Activated T-helper 17 cell treated with anti-CD3 and anti-CD28 coated beads, Interleukin-2, amount 50 U/mL, for 72 hours (primary cell): Measurements from ENCODE around the gene CGB3. TPM values are rescaled to one million over a fixed set of nuclear protein-coding genes. Genes with fewer than 3 reads are reported as not detected.
"Not testable (repeated sequence)": the region's sequence is repeated elsewhere in the genome, so short reads cannot be mapped to it uniquely, and the experiment has no call there.

Source experiments
- ATAC-seq: fragments of 150-1000 bp; cut with Tn5 transposase; replicated peaks from 2 replicates; pipeline ENCODE4 v1.10.0; 2021; ENCODE audit warnings: mild to moderate bottlenecking, moderate library complexity
- H3K27ac Mint-ChIP-seq: one replicate; pipeline ENCODE4 v1.8.0; 2022; ENCODE audit warnings: mixed read lengths
- H3K27me3 Mint-ChIP-seq: one replicate; pipeline ENCODE4 v1.8.0; 2022; ENCODE audit warnings: mixed read lengths
- H3K36me3 Mint-ChIP-seq: one replicate; pipeline ENCODE4 v1.8.0; 2022; ENCODE audit warnings: low read depth, mild to moderate bottlenecking, mixed read lengths
- H3K4me1 Mint-ChIP-seq: one replicate; pipeline ENCODE4 v1.8.0; 2022; ENCODE audit warnings: mixed read lengths
- H3K4me3 Mint-ChIP-seq: one replicate; pipeline ENCODE4 v1.8.0; 2022; ENCODE audit warnings: mild to moderate bottlenecking, mixed read lengths
- H3K9me3 Mint-ChIP-seq: one replicate; pipeline ENCODE4 v1.8.0; 2022; ENCODE audit warnings: mixed read lengths
- total RNA-seq, 2 donors: library from RNA; stranded (reverse); gene quantifications; one replicate each; pipeline ENCODE4 v1.2.3, GENCODE V29; 2022

Gene CGB3
- total RNA-seq, 2 donors from 2014 or later: not detected

- not testable (repeated sequence) for H3K27ac Mint-ChIP-seq, H3K9me3 Mint-ChIP-seq, ATAC-seq, H3K4me1 Mint-ChIP-seq, H3K36me3 Mint-ChIP-seq
- H3K4me3 Mint-ChIP-seq: peak overlapping the region; percentile 84
- peaks cover 27% of the 10 kb centered on the region for H3K27me3 Mint-ChIP-seq
Measured at GRCh38 chr19:49056902-49057596, 32.9 kb upstream of the CGB3 start.

- Mint-ChIP-seq H3K9me3 (no peaks in the 10 kb centered on the region), H3K27me3 (peaks cover 27% of the 10 kb centered on the region), H3K4me1 (peaks cover 8% of the 10 kb centered on the region), H3K27ac (no peak overlapping the region), H3K36me3 (no peaks in the 10 kb centered on the region), H3K4me3 (peak overlapping the region; percentile 84)
- peak; percentile 87 for ATAC-seq
Measured at GRCh38 chr19:49056101-49056901, 32.2 kb upstream of the CGB3 start.

- ATAC-seq, H3K27ac Mint-ChIP-seq, H3K27me3 Mint-ChIP-seq, H3K4me3 Mint-ChIP-seq, H3K4me1 Mint-ChIP-seq, H3K9me3 Mint-ChIP-seq, H3K36me3 Mint-ChIP-seq: not testable (repeated sequence)
Measured at GRCh38 chr19:49050376-49051033, 26.4 kb upstream of the CGB3 start.

GRCh38 chr19:49049834-49050233 is 25.7 kb upstream of the CGB3 start:
- not testable (repeated sequence) for H3K36me3 Mint-ChIP-seq, H3K27ac Mint-ChIP-seq, ATAC-seq

GRCh38 chr19:49049011-49049410 is 24.9 kb upstream of the CGB3 start, which contains the start of gene CGB8:
Gene CGB8, minus strand, starts transcription at chr19:49049111. Its CDS starts 372 bp downstream, at chr19:49048739.
- not testable (repeated sequence) for H3K4me1 Mint-ChIP-seq, ATAC-seq, H3K36me3 Mint-ChIP-seq, H3K27me3 Mint-ChIP-seq, H3K27ac Mint-ChIP-seq, H3K4me3 Mint-ChIP-seq, H3K9me3 Mint-ChIP-seq

More at GRCh38 chr19:49049834-49050233, 25.7 kb upstream of the CGB3 start:
- H3K4me3 Mint-ChIP-seq, H3K4me1 Mint-ChIP-seq, H3K27me3 Mint-ChIP-seq, H3K9me3 Mint-ChIP-seq: not testable (repeated sequence)

GRCh38 chr19:49043548-49043947 is 19.4 kb upstream of the CGB3 start, which contains the start of gene CGB5:
Gene CGB5, plus strand, starts transcription at chr19:49043848. Its CDS starts 362 bp downstream, at chr19:49044210.
- not testable (repeated sequence) for H3K36me3 Mint-ChIP-seq

GRCh38 chr19:49042666-49043065 is 18.5 kb upstream of the CGB3 start:
- not testable (repeated sequence) for H3K27me3 Mint-ChIP-seq, ATAC-seq, H3K27ac Mint-ChIP-seq, H3K4me3 Mint-ChIP-seq, H3K4me1 Mint-ChIP-seq, H3K36me3 Mint-ChIP-seq, H3K9me3 Mint-ChIP-seq

More at GRCh38 chr19:49043548-49043947, 19.4 kb upstream of the CGB3 start, which contains the start of gene CGB5:
- not testable (repeated sequence) for H3K4me1 Mint-ChIP-seq, H3K27me3 Mint-ChIP-seq, H3K27ac Mint-ChIP-seq, H3K4me3 Mint-ChIP-seq, H3K9me3 Mint-ChIP-seq, ATAC-seq

- Mint-ChIP-seq H3K4me3 (no peak overlapping the region), H3K36me3 (no peaks in the 10 kb centered on the region), H3K9me3 (no peaks in the 10 kb centered on the region), H3K27ac (no peak overlapping the region), H3K4me1 (no peaks in the 10 kb centered on the region), H3K27me3 (no peaks in the 10 kb centered on the region)
- no peak for ATAC-seq
Measured at GRCh38 chr19:49042177-49042576, 18.0 kb upstream of the CGB3 start.

GRCh38 chr19:49039736-49040135 is 15.6 kb upstream of the CGB3 start:
- not testable (repeated sequence) for H3K4me3 Mint-ChIP-seq, H3K4me1 Mint-ChIP-seq, H3K36me3 Mint-ChIP-seq, H3K27ac Mint-ChIP-seq, H3K9me3 Mint-ChIP-seq, H3K27me3 Mint-ChIP-seq, ATAC-seq

- H3K4me1 Mint-ChIP-seq, ATAC-seq, H3K36me3 Mint-ChIP-seq, H3K4me3 Mint-ChIP-seq, H3K9me3 Mint-ChIP-seq, H3K27ac Mint-ChIP-seq, H3K27me3 Mint-ChIP-seq: not testable (repeated sequence)
Measured at GRCh38 chr19:49038557-49039276, 14.6 kb upstream of the CGB3 start.

- not testable (repeated sequence) for ATAC-seq, H3K4me1 Mint-ChIP-seq, H3K9me3 Mint-ChIP-seq, H3K36me3 Mint-ChIP-seq, H3K4me3 Mint-ChIP-seq, H3K27me3 Mint-ChIP-seq, H3K27ac Mint-ChIP-seq
Measured at GRCh38 chr19:49038111-49038510, 14.0 kb upstream of the CGB3 start.

- not testable (repeated sequence) for H3K4me3 Mint-ChIP-seq, H3K9me3 Mint-ChIP-seq, H3K27ac Mint-ChIP-seq, H3K36me3 Mint-ChIP-seq, H3K27me3 Mint-ChIP-seq, H3K4me1 Mint-ChIP-seq
- peak; percentile 62 for ATAC-seq
Measured at GRCh38 chr19:49036815-49037214, 12.7 kb upstream of the CGB3 start, which contains the start of gene CGB1. Gene CGB1, minus strand, starts transcription at chr19:49036895. Its CDS starts 184 bp downstream, at chr19:49036711.

GRCh38 chr19:49031642-49032301 is 7.6 kb upstream of the CGB3 start, which contains the start of gene CGB2:
Gene CGB2, plus strand, starts transcription at chr19:49031890. Its CDS starts 206 bp downstream, at chr19:49032096.
- peak within 1 kb of the TSS; percentile 55 for H3K4me3 Mint-ChIP-seq
- ATAC-seq: peak; percentile 97
- H3K27ac Mint-ChIP-seq: peak within 1 kb of the TSS; percentile 89
- H3K27me3 Mint-ChIP-seq, H3K4me1 Mint-ChIP-seq, H3K36me3 Mint-ChIP-seq, H3K9me3 Mint-ChIP-seq: not testable (repeated sequence)

- H3K9me3 Mint-ChIP-seq, ATAC-seq, H3K27me3 Mint-ChIP-seq, H3K36me3 Mint-ChIP-seq, H3K27ac Mint-ChIP-seq, H3K4me3 Mint-ChIP-seq, H3K4me1 Mint-ChIP-seq: not testable (repeated sequence)
Measured at GRCh38 chr19:49030323-49030722, 6.2 kb upstream of the CGB3 start.
